SU-DHL-6 (cell line): ENCODE results near the gene CHD5.
"Not testable (repeated sequence)": the region's sequence is repeated elsewhere in the genome, so short reads cannot be mapped to it uniquely, and the experiment has no call there.

Source experiments
- H2AFZ ChIP-seq: fragments of 200-600 bp; sonication (generic); 2 replicates; pipeline ENCODE4 v1.6.1; 2014; ENCODE audit warnings: low read depth, mild to moderate bottlenecking, moderate library complexity, mixed read lengths, antibody characterized with exemption, low read length; ENCODE audit not compliant: severe bottlenecking
- H3F3A ChIP-seq: fragments of 200-600 bp; shearing (Covaris generic); 2 replicates; pipeline ENCODE4 v1.6.0; 2016; ENCODE audit warnings: antibody characterized with exemption, mild to moderate bottlenecking; ENCODE audit not compliant: insufficient read depth
- H3K27ac ChIP-seq: fragments of 200-600 bp; sonication (generic); 2 replicates; pipeline ENCODE4 v1.5.1; 2016; ENCODE audit warnings: low read depth, mild to moderate bottlenecking, low read length, moderate library complexity, mixed read lengths
- H3K27me3 ChIP-seq: fragments of 200-600 bp; sonication (generic), shearing (Covaris generic); 2 replicates; pipeline ENCODE4 v1.6.0; 2014; ENCODE audit warnings: mild to moderate bottlenecking, low read length
- H3K36me3 ChIP-seq: fragments of 200-600 bp; sonication (generic); 2 replicates; pipeline ENCODE4 v1.6.1; 2014; ENCODE audit warnings: mild to moderate bottlenecking, low read length, mixed read lengths
- H3K4me2 ChIP-seq: fragments of 300-600, 200-600 bp; shearing (Covaris generic), sonication (generic); 2 replicates; pipeline ENCODE4 v1.6.0; 2014; ENCODE audit warnings: low read length, low read depth, mild to moderate bottlenecking; ENCODE audit not compliant: poor library complexity, severe bottlenecking
- H3K4me3 ChIP-seq: fragments of 200-600 bp; sonication (generic); 2 replicates; pipeline ENCODE4 v1.5.1; 2014; ENCODE audit warnings: antibody characterized with exemption, low read length, mild to moderate bottlenecking, mixed read lengths; ENCODE audit not compliant: insufficient read depth, poor library complexity, severe bottlenecking
- H3K79me2 ChIP-seq: fragments of 200-600 bp; sonication (generic); 2 replicates; pipeline ENCODE4 v1.6.1; 2014; ENCODE audit warnings: mild to moderate bottlenecking, low read length, moderate library complexity; ENCODE audit not compliant: insufficient read depth
- H3K9ac ChIP-seq: fragments of 200-600 bp; sonication (generic); 2 replicates; pipeline ENCODE4 v1.7.0; 2014; ENCODE audit warnings: mild to moderate bottlenecking, low read length
- H3K9me2 ChIP-seq: fragments of 200-600 bp; sonication (generic); replicated peaks from 2 replicates; pipeline ENCODE4 v1.6.1; 2014; ENCODE audit warnings: low read length; ENCODE audit not compliant: insufficient read depth
- H3K9me3 ChIP-seq: fragments of 200-600 bp; sonication (generic); 2 replicates; pipeline ENCODE4 v1.6.1; 2014; ENCODE audit warnings: low read length, mixed read lengths; ENCODE audit not compliant: insufficient read depth
- H4K20me1 ChIP-seq: fragments of 200-600 bp; sonication (generic); 2 replicates; pipeline ENCODE4 v1.6.1; 2014; ENCODE audit warnings: low read depth, mild to moderate bottlenecking, antibody characterized with exemption, low read length, moderate library complexity, mixed read lengths
- CTCF ChIP-seq: fragments of 200-600 bp; sonication (generic); IDR thresholded peaks from one replicate; pipeline ENCODE4 v1.5.1; 2017; ENCODE audit warnings: antibody characterized with exemption, mild to moderate bottlenecking, low read length, moderate library complexity; ENCODE audit not compliant: insufficient read depth, poor library complexity, severe bottlenecking
- EZH2phosphoT487 ChIP-seq: fragments of 200-600 bp; sonication (generic), shearing (Covaris generic); conservative IDR thresholded peaks from 2 replicates; pipeline ENCODE4 v1.6.1; 2018; ENCODE audit warnings: mild to moderate bottlenecking, antibody characterized with exemption, low read length, moderate library complexity, mixed read lengths

The CHD5 gene

GRCh38 chr1:6220236-6220635 is 40.1 kb upstream of the CHD5 start:
- no peaks in the 10 kb centered on the region for H3K36me3 ChIP-seq
- H3K9me3 ChIP-seq, result no peaks in the 10 kb centered on the region
- H3K4me3 ChIP-seq, result no peak overlapping the region
- H2AFZ ChIP-seq, result no peak overlapping the region
- H3K27ac ChIP-seq, result no peak overlapping the region
- H3K27me3 ChIP-seq, result no peaks in the 10 kb centered on the region
- no peak overlapping the region for H3K9ac ChIP-seq
- no peaks in the 10 kb centered on the region for H3F3A ChIP-seq
- H3K9me2 ChIP-seq, result no peaks in the 10 kb centered on the region
- no peak overlapping the region for H3K4me2 ChIP-seq
- H4K20me1 ChIP-seq, result no peaks in the 10 kb centered on the region
- H3K79me2 ChIP-seq, result no peaks in the 10 kb centered on the region
- TF ChIP-seq EZH2phosphoT487 (no peak), CTCF (no peak)

- not testable (repeated sequence) for H3K79me2 ChIP-seq, H3K9ac ChIP-seq, H3K27ac ChIP-seq, H3K4me2 ChIP-seq, H3K36me3 ChIP-seq, H2AFZ ChIP-seq, H3K9me3 ChIP-seq, H3K27me3 ChIP-seq, H3K4me3 ChIP-seq, H3F3A ChIP-seq, H3K9me2 ChIP-seq, H4K20me1 ChIP-seq
Measured at GRCh38 chr1:6219641-6220040, 39.5 kb upstream of the CHD5 start.

GRCh38 chr1:6218375-6219164 is 38.4 kb upstream of the CHD5 start:
- TF ChIP-seq CTCF (no peak), EZH2phosphoT487 (no peak)
- Histone ChIP-seq H3K79me2 (no peaks in the 10 kb centered on the region), H3K9ac (no peak overlapping the region), H3K4me2 (no peak overlapping the region), H3K9me2 (no peaks in the 10 kb centered on the region), H3F3A (no peaks in the 10 kb centered on the region), H3K27ac (no peak overlapping the region), H3K27me3 (no peaks in the 10 kb centered on the region), H3K9me3 (no peaks in the 10 kb centered on the region), H4K20me1 (no peaks in the 10 kb centered on the region), H2AFZ (no peak overlapping the region), H3K4me3 (no peak overlapping the region), H3K36me3 (no peaks in the 10 kb centered on the region)

GRCh38 chr1:6212193-6212959 is 32.3 kb upstream of the CHD5 start:
- H3K4me2 ChIP-seq, result no peak overlapping the region

More at GRCh38 chr1:6212193-6212959, 32.3 kb upstream of the CHD5 start:
- Histone ChIP-seq H3K27me3 (no peaks in the 10 kb centered on the region), H4K20me1 (no peaks in the 10 kb centered on the region), H3K27ac (no peak overlapping the region), H3K9me3 (no peaks in the 10 kb centered on the region), H3K4me3 (no peak overlapping the region), H3K9me2 (no peaks in the 10 kb centered on the region), H3K36me3 (no peaks in the 10 kb centered on the region), H3K9ac (no peak overlapping the region), H3K79me2 (no peaks in the 10 kb centered on the region), H2AFZ (no peak overlapping the region), H3F3A (no peaks in the 10 kb centered on the region)
- TF ChIP-seq EZH2phosphoT487, result no peak
- TF ChIP-seq CTCF, result no peak
